NK-92 (cell line): ENCODE data around the gene ADRA2C.

Experiments
- DNase-seq: peaks from one replicate; lab custom pipeline; 2025; ENCODE audit not compliant: unreplicated experiment; lab: John Stamatoyannopoulos, UW

ADRA2C gene

DNA sequence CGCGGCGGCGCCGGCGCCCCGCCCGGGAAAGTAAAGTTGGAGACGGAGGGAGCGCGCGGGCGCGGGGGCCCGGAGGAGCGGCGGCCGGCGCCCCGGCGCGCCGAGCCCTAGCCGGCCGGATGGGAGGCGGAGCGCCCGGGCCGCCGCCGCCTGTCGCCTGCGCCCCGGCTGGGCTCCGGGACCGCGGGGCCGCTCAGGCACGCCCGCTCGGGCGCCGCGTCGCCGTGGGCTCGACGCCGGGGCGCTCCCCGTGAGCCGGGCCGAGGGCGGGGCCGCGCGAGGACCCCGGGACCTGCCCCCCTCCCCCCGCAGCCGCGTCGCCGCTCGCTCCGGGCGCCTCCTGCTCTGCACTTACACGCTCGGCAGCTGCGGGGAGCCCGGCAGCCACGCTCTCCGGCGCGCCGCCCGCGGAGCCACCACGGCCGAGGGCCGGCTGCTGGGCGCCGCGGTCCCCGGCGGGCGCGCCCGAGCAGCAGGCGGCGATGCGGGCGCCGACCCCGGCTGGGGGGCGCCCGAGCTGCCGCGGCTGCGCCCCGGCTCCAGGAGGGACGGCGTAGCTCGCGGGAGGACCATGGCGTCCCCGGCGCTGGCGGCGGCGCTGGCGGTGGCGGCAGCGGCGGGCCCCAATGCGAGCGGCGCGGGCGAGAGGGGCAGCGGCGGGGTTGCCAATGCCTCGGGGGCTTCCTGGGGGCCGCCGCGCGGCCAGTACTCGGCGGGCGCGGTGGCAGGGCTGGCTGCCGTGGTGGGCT is at the start of gene ADRA2C:
ADRA2C (plus strand) TSS at position 350 of the 749 bp plus-strand sequence; CDS start at position 572, 222 bp downstream.
- DNase-seq, result no peak

DNA sequence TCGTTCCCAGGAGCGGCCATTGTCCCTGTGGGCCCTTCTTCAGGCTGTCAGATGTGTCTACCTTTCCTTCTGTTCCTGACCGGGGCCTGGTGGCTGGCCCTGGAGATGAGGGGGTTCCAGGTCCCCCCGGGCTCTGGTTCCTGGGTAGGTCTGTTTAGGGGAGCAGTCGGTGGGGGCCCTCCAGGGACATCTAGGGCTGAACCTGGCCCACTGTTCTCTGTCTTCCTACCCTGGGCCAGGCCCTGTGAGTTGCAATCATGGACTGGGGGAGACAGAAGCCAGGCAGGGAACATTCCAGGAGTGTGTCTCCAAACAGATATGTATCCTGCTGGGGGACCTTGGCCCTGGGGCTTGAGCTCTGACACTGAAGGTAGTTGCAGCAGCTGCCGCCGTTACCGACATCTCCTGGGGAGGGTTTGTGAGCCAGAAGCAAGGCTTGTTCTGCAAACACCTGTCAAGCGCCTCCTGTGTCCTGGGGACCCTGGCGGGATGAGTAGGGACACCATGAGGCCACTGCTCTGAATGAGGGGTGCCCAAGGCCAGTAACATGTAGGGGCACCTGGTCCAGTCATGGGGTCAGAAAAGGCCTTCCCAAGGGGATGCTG is 49.5 kb upstream of the ADRA2C start:
- DNase-seq, result no peak

DNA sequence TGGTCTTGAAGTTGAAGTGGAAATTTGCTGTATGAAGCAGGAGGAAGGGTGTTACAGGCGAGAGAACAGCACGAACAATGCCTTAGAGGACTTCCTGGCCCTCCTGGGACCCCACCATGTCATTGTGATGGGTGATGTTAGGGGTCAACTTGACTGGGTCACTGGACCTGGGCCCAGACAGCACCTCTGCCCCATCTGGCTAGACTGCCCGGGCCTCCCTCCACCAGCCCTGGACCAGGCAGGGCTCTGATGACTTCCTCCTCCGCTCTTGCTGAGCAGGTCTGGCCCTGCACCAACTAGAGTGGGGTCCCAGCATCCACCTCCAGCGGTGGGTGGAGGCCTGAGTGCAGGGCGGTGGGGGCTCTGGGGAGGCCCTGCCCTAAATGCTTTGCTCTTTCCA is 48.9 kb upstream of the ADRA2C start:
- no peak for DNase-seq

DNA sequence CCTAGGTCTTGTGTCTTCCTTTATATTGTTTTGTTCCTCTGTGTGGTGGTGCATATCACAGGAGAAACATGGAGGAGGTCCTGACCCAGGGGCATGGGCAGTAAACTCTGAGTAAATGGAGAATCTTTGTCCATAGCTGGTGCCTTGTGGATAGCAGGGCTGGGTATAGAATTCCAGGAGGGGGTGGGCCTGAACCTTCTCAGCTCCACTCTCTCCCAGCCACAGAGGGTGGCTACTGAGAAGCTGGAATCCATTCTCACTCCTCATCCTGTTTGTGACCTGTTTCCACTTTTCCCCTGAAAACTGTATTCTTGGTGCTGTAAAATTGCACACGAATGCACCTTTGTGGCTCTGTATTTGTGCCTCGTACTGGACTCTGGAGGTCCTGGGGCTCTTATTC is 47.7 kb upstream of the ADRA2C start:
- DNase-seq, result no peak

- no peak for DNase-seq
These were observed 47.0 kb upstream of the ADRA2C start for GRCh38 chr4:3719191-3719590.

DNA sequence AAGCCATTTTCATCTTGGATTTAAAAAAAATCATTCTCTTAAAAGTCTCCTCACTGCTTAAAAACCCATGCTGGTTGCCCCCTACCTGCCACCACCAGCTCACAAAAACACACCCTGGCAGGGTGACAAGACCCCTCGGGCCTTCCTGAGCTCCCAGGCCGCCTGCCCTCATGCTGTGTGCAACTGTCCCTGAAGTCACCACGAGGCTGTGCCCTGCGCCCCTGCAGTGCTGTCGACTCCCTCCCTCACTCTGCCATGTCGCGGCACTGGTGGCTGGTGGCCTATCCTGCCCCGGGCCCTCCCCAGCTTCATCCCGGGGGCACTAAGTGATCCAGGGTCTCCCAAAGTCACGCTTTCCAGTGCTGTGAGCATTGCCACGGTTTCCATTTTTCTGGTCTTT is 46.3 kb upstream of the ADRA2C start:
- DNase-seq, result no peak

DNA sequence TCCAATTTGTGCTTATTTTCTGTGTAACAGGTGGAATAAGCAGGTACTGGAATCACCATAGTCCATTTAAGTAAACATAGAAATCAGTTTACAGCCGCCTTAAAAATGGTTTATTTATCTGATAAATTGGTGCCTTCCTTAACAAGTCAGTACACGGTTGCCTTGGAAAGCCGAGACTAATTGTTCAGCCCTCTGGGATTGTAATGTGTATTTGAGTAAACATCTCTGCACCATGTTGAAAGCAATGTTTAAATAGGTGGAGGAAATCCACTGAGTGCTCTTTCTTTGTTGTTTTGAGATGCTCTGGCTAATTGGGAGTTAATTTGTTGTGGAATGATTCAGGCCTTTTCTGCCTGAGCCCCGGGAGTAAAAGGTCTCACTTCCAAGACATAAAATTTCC is 45.7 kb upstream of the ADRA2C start:
- no peak for DNase-seq

- DNase-seq, result no peak
These were observed 45.0 kb upstream of the ADRA2C start for GRCh38 chr4:3721186-3721585.

DNA sequence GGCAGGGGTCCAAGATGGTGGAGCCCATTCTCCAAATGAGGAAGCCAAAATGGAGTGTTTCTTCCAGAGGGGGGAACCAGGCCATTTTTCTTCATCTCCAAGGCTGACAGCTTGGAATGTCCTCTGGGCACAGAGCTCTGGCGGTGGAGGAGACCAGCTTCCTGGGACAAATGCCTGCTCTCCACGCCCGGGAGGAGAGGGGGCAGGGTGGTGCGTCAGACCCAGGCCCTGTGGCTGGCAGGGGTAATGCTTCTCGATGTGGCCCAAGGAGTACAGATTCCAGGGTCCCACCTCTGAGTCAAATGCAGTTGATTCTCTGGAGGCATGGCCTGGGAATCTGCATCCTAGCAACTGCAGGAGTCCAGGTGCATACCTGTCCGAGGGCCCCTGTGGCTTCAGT is 44.6 kb upstream of the ADRA2C start:
- DNase-seq, result no peak

DNA sequence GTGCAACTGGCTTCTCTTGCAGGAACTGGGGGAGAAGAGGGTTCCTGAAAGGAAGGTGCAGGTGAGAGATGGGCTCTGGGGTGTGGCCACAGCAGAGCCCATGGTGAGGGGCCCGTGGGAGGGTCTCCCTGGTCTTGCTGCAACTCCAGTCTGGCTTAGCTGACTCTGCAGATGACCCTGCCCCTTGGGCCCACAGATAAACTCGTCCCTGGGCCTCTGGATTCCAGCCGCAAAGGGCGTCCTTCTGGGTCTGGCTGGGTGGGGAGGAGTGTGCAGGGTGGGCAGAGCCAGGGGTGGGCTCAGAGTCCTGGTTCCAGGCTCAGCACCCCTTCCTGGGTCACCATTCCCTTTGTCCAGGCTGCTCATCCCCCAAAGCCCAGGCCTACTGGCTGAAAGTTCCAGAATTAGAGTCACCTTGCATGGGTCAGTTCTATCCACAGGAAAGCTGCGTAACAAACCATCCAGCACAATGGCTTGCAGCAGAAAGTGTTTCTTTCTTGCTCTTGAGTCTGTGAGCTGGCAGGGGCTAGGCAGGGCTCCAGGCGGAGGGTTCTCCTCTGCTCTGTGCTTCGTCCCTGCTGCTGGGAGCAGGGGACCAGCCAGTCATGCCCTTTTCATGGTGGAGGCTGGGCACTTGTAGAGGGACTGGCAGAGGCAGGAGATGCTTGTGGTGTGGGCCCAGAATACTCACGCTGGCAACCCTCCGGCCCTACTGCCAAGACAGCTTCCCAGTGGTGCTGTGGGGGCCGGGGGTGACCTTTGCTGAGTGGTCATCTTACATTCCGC is 43.5 kb upstream of the ADRA2C start:
- no peak for DNase-seq

DNA sequence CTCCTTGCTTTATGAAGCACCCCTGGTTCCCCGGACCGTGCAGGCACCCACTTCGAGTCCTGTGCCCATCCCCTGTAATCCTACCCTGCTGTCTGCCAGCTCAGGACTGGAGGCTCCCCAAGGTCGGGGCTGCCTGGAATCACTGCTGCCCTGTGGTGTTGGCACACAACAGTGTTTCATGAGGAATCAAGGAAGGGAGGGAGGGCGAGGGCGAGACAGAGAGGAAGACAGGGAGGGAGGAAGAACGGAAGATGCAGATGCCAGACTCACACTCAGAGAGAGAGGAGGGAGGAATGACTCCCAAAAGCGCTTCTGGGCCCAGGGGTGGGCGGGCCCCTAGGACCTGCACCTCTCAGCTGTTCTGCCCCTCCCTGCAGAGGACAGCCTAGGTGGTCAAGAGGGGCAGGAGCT is 42.9 kb upstream of the ADRA2C start:
- DNase-seq, result no peak

DNA sequence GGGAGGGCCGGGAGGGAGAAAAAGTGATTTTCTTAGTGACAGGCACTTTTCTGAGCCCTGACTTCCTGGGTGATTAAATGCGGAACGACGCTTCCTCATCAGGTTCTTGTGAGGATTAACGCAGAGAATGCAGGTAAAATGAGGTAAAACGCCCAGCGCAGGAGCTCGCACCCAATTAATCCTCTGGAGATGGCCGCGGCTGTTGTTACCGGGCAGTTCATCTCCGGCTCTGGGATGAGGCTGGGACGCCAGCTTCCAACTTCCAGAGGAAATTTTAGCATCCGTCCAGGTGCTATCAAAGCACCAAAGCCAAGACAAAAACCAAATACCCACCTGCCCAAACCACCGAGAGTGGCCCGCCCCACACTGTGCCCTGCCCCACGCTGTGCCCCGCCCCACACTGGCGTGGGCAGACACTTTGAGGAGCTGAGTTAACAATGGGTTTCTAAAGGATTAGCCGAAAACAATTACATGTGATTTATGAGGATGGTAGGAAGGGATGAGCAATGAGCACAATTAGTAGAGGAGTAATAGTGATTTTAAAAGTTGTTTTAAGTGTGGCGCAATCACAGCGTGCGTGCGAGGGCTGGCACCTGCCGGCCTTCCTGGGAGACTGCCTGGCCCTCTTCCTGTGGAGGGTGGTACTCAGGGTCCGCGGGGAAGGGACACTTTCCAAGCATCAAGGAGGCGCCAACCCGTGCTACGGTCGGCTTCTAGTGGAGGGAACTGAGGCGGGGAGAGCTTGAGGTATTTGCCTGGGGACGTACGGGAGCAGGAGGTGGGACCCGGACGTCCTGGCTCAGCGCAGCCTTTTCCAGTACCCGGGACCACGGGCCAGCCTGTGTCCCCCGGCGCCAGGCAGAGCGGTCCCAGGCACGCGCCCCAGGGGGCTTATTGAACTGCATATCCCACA is 41.6 kb upstream of the ADRA2C start:
- DNase-seq, result no peak

GRCh38 chr4:3725936-3726870 is 40.0 kb upstream of the ADRA2C start:
- DNase-seq, result no peak

DNA sequence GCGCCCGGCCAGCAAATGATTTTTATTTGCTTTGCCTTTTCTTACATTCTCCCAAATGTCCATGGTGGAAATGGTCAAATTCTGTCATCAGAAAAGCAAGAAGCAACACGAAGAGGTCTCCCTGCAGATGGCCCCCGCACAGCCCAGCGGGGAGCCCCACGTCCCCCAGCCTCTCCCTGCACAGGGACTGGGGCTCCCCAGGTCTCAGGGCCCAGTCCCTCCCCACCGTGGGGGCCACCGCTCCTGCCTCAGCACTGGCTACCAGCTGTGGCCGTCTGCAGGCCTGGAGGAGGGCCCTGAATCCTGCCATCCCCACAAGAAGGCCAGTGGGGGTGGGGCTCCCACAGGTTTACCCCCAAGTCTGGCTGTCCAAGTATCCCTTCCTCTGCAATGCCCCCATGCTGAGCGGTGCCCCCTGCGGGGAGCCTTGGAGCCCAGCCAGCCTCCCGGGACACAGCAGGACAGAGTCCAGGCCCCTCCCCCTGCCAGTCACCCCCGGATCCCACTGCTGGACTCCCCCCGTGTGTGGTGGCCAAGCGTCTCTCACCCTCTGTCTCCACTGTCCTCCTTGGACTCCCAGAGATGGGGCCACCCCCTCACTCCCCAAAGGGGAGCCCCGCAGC is 38.2 kb upstream of the ADRA2C start:
- DNase-seq, result no peak

DNA sequence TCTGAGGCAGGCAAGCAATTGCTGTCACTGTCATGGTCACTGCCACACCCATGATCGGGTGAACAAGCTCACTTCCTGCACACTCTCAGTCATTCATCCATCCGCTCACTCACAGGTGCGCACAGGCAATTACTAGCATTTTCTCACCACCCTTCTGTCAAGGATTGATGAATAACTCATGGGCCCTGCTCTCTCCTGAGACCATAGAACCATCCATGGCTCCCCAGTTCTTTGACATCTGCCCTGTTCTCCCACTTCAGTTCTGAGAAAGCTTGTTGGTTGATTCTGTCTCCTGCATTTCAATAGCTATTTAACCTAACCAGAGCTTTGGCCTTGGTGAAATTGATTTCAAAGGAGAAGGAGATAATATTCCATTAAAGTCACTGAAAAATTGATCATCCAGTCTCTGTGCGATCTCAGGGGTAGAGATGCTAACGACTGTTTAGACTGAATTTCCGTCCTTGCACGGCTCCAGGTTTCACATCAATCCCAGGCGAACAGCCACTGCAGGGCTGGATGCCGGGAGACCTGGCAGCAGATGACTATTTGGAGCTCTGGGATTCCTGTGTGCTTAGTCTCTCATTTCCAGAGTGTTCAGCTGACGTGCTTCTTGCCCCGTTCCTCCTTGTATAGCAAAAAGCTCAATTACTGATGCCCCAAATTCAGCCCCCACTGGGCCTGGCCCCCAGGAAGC is 36.9 kb upstream of the ADRA2C start:
- no peak for DNase-seq

DNA sequence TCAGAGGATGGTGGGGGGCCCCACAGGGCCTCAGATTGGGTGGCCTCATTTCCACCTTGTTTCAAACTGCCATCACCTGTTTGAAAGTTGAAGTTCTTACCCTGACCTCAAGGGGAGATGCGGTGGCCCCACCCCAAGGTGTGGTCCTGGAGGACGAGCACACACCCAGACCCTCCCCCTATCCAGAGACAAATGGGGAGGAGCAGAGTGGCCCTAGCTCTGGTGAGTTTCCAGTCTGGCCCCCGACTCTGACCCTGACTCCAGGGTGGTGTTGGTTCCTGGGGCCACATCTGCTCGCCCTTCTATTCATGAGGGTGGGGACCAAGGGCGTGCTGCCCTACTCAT is 36.3 kb upstream of the ADRA2C start:
- no peak for DNase-seq

DNA sequence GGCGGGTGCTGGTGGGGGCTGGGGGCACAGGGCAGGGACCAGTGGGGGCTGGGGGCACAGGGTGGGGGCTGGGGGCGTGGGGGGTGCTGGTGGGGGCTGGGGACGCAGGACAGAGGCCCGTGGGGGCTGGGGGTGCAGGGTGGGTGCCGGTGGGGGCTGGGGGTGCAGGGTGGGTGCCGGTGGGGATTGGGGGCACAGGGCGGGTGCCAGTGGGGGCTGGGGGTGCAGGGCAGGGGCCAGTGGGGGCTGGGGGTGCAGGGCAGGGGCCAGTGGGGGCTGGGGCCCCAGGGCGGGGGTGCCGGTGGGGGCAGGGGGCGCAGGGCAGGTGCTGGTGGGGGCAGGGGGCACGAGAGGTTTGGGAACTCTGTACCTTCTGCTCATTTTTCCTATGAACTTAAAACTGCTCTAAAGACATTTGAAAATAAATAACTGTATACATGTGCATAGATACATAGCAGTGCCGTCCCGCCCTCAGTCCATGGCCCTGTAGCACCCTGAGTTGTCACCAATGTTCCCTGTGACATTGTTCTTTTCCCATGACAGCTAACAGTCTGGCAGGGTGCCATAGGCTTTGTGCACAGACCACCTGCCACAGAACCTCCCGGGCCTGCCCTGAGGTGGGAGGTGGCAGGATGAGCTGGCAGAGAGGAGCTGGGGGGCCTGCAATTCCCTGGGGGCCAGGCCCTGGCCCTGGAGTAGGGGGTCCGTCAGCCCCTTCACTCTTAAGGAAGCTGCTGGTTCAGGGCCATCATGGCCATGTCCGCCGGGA is 35.6 kb upstream of the ADRA2C start:
- DNase-seq, result no peak
